BJ (cell line): ENCODE results near the gene GALNT12. TPM values are rescaled to one million over a fixed set of nuclear protein-coding genes. Genes with fewer than 3 reads are reported as not detected.

Experiments
- CTCF ChIA-PET: fragments of 350-600 bp; formaldehyde crosslinking; extraction: SDS; loops from one replicate; lab custom pipeline; 2021; ENCODE audit warnings: antibody characterized with exemption, inconsistent platforms; lab: Yijun Ruan, JAX
- POLR2A ChIA-PET: fragments of 300-600 bp; sonication (Branson Sonifier 250); formaldehyde crosslinking; extraction: SDS; loops from one replicate; lab custom pipeline; 2021; ENCODE audit warnings: antibody characterized with exemption; lab: Charles Lee
- DNase-seq: peaks from one replicate; pipeline ENCODE4 v3.0.0-alpha.2; 2011; ENCODE audit warnings: low read depth
- H3K27me3 ChIP-seq: 2 replicates; pipeline ENCODE4 v1.6.0; 2011; ENCODE audit warnings: low read length; ENCODE audit not compliant: control insufficient read depth, insufficient read depth
- H3K36me3 ChIP-seq: 2 replicates; pipeline ENCODE4 v1.5.1; 2011; ENCODE audit warnings: low read length; ENCODE audit not compliant: control insufficient read depth, insufficient read depth
- H3K4me3 ChIP-seq: 2 replicates; pipeline ENCODE4 v1.5.1; 2011; ENCODE audit warnings: low read depth, mild to moderate bottlenecking, control low read depth, low read length
- CTCF ChIP-seq: IDR thresholded peaks from 2 replicates; pipeline ENCODE4 v1.5.1; 2011; ENCODE audit warnings: low read depth, mild to moderate bottlenecking, control low read depth, inconsistent platforms, low read length, moderate library complexity; ENCODE audit not compliant: insufficient read depth
- polyA plus RNA-seq: library from polyadenylated mRNA; depleted of rRNA; stranded (reverse); fragments of >200 nt; gene quantifications from 2 replicates; pipeline ENCODE4 v1.2.3, GENCODE V29; 2011

GALNT12 gene
- polyA plus RNA-seq, 1 experiment: 4.2 TPM

GRCh38 chr9:98864281-98865174 lies 57.1 kb downstream of the GALNT12 start:
- TF ChIP-seq CTCF: no peak
- CTCF ChIA-PET: interaction anchor here (1.0 to 7.0 kb wide), 3 partner anchors 94 to 133 kb away, joined by 4 to 84 read pairs (median 6); no protein-coding TSS in a partner anchor

DNA sequence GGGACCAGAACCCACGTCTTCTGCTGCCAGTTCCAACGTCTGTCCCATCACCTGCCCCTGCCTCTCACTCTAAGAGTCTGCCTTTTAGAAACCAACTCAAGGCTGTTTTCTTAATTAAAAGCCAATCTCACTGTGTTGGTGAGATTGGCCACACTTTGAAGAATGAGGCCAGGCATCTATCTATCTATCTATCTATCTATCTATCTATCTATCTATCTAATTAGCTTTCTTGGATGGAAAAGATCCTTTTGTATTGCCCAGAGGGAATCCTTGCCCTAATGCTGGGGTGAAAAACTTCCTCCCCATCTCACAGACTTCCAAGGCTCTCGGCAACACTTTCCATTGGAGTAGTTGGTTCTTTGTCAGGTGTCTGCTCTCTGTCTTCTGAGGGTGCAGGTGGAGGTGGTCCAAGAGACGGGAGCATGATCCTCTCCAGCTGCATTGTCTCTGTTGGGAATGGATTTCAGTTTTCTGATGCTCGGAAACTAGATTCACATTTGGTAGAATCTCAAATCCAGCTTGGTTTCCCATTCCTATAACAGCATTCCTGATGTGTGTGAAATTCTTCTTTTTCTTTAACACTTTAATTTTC lies 57.9 kb downstream of the GALNT12 start:
- no peaks in the 10 kb centered on the region for H3K36me3 ChIP-seq
- H3K27me3 ChIP-seq: no peaks in the 10 kb centered on the region
- no peak overlapping the region for H3K4me3 ChIP-seq
- no peak for DNase-seq
- POLR2A ChIA-PET: no interaction called here
- no peak for TF ChIP-seq CTCF
- CTCF ChIA-PET: interaction anchor here (1.0 to 7.0 kb wide), 4 partner anchors 26 to 132 kb away, joined by 4 to 84 read pairs (median 4); no protein-coding TSS in a partner anchor

More at GRCh38 chr9:98864281-98865174, 57.1 kb downstream of the GALNT12 start:
- DNase-seq: peak; percentile 59
- POLR2A ChIA-PET: no interaction called here
- H3K36me3 ChIP-seq: no peaks in the 10 kb centered on the region
- H3K27me3 ChIP-seq: no peaks in the 10 kb centered on the region
- H3K4me3 ChIP-seq: no peak overlapping the region

GRCh38 chr9:98866435-98867102 lies 59.1 kb downstream of the GALNT12 start:
- TF ChIP-seq CTCF: no peak
- POLR2A ChIA-PET: interaction anchor here (0.8 kb wide), 1 partner anchor 92 kb away, joined by 3 read pairs; no protein-coding TSS in a partner anchor
- H3K27me3 ChIP-seq: no peaks in the 10 kb centered on the region
- CTCF ChIA-PET: interaction anchor here (0.8 to 2.1 kb wide), 3 partner anchors 96 to 132 kb away, joined by 3 to 9 read pairs (median 4); no protein-coding TSS in a partner anchor
- H3K36me3 ChIP-seq: no peaks in the 10 kb centered on the region
- peak; percentile 51 for DNase-seq
- no peak overlapping the region for H3K4me3 ChIP-seq

- ChIA-PET POLR2A (interaction anchor here (0.8 kb wide), 1 partner anchor 92 kb away, joined by 3 read pairs; no protein-coding TSS in a partner anchor), CTCF (interaction anchor here (0.8 to 2.1 kb wide), 3 partner anchors 14 to 131 kb away, joined by 3 to 9 read pairs (median 3); no protein-coding TSS in a partner anchor)
- Histone ChIP-seq H3K4me3 (no peak overlapping the region), H3K36me3 (no peaks in the 10 kb centered on the region), H3K27me3 (no peaks in the 10 kb centered on the region)
- DNase-seq: no peak
- TF ChIP-seq CTCF: no peak
Observed at GRCh38 chr9:98867103-98867428, 59.6 kb downstream of the GALNT12 start.
